ENCODE data around the gene LMBR1L.
"Not testable (repeated sequence)": the region's sequence is repeated elsewhere in the genome, so short reads cannot be mapped to it uniquely, and the experiment has no call there.

Gene LMBR1L

GRCh38 chr12:49069507-49070346 is 40.9 kb downstream of the LMBR1L start, which contains the start of gene RHEBL1:
Gene RHEBL1 (minus strand): TSS chr12:49069979. CDS start chr12:49069785, 194 bp downstream.
- Histone ChIP-seq H3K9ac (ENCODE audit: low read depth, low read length) (peak within 1 kb of the TSS; percentile 62), H3K36me3 (ENCODE audit: control insufficient read depth, insufficient read depth, low read length) (no peaks in the 10 kb centered on the region), H3K27me3 (ENCODE audit: control insufficient read depth, insufficient read depth, low read length) (peaks cover 25% of the 10 kb centered on the region), H3K4me1 (ENCODE audit: control insufficient read depth, insufficient read depth, low read length) (peaks cover 5% of the 10 kb centered on the region), H3K9me3 (ENCODE audit: control insufficient read depth, insufficient read depth, low read length) (no peaks in the 10 kb centered on the region), H3K4me3 (ENCODE audit: low read depth, low read length) (peak within 1 kb of the TSS; percentile 82)

DNA sequence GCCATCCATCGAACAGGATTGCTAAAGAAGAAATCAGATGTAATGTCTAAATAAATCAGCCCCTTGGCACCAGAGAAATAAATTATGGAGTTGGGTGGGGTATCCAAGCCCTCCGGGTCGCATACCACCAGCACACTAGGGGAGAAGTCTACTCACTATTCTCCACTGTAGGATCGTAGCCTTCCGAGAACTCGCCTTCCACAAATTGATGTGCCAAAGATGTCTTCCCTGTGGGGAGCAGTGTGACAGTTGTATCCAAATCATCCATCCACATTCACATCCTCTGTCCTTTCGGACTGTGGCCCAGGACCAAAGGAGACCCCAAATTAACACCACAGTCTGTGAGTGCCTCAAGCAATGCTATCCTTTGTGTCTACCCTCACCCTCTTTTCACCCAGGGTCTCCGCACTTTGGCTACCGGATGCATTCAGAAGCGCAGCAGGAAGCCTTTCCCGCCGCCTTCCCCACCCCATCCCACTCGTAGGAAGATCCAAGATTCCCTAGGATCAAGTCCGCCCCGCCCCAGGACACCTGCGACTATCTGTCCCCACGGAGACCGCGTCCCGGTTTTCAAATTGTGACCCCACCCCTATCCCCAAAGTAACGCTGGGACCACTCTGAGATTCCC is 41.7 kb downstream of the LMBR1L start:
- Histone ChIP-seq H3K4me3 (ENCODE audit: low read depth, low read length) (peak overlapping the region; percentile 82), H3K4me1 (ENCODE audit: control insufficient read depth, insufficient read depth, low read length) (peaks cover 5% of the 10 kb centered on the region), H3K9ac (ENCODE audit: low read depth, low read length) (peak overlapping the region; percentile 62), H3K36me3 (ENCODE audit: control insufficient read depth, insufficient read depth, low read length) (no peaks in the 10 kb centered on the region), H3K27me3 (ENCODE audit: control insufficient read depth, insufficient read depth, low read length) (peaks cover 25% of the 10 kb centered on the region), H3K9me3 (ENCODE audit: control insufficient read depth, insufficient read depth, low read length) (no peaks in the 10 kb centered on the region)

DNA sequence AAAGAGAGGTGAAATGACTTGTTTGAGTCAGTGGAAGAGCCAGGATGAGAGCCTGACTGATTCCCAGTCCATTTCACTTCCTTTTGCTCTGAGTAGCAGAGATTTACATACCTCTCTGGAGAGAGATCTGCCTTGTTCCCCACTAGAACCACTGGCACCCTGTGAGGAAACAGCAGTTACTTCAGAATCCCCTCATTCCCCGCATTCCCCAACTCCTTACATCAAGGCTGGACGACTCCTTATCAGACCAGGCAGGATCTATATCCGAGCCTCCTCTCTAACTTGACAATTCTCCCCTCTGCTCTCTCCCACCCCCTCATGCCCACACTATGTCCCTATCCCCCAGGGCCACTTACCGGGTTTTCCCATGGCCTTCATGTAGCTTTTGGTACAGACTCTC is 44.5 kb downstream of the LMBR1L start:
- Histone ChIP-seq H3K9ac (ENCODE audit: low read depth, low read length) (no peak overlapping the region), H3K4me1 (ENCODE audit: control insufficient read depth, insufficient read depth, low read length) (peaks cover 5% of the 10 kb centered on the region), H3K36me3 (ENCODE audit: control insufficient read depth, insufficient read depth, low read length) (no peaks in the 10 kb centered on the region), H3K27me3 (ENCODE audit: control insufficient read depth, insufficient read depth, low read length) (peaks cover 20% of the 10 kb centered on the region), H3K4me3 (ENCODE audit: low read depth, low read length) (no peak overlapping the region), H3K9me3 (ENCODE audit: control insufficient read depth, insufficient read depth, low read length) (no peaks in the 10 kb centered on the region)

DNA sequence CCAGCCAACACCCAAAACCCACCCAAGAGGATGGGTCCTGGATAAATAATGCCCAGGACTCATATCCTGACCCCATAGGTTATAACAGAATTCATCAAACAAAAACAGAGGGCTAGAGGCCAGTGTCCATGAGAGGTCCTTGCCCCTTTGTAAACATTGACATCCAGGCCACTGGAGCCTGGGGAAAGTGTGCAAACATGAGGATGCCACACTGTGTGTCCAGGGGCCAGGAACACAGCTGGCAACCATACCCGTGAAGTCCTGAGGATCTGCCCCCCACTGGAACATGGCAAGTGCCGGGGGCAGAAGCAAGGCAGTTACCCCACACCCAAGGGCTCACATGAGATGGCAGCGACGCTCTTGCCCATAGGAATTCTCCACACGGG is 45.9 kb downstream of the LMBR1L start:
- no peaks in the 10 kb centered on the region for H3K9me3 ChIP-seq (ENCODE audit: control insufficient read depth, insufficient read depth, low read length)
- no peak overlapping the region for H3K9ac ChIP-seq (ENCODE audit: low read depth, low read length)
- H3K27me3 ChIP-seq (ENCODE audit: control insufficient read depth, insufficient read depth, low read length), result peaks cover 15% of the 10 kb centered on the region
- H3K36me3 ChIP-seq (ENCODE audit: control insufficient read depth, insufficient read depth, low read length), result peaks cover 5% of the 10 kb centered on the region
- H3K4me1 ChIP-seq (ENCODE audit: control insufficient read depth, insufficient read depth, low read length), result no peaks in the 10 kb centered on the region
- H3K4me3 ChIP-seq (ENCODE audit: low read depth, low read length), result no peak overlapping the region

- not testable (repeated sequence) for H3K9ac ChIP-seq (ENCODE audit: low read depth, low read length); H3K9me3 ChIP-seq (ENCODE audit: control insufficient read depth, insufficient read depth, low read length); H3K27me3 ChIP-seq (ENCODE audit: control insufficient read depth, insufficient read depth, low read length); H3K36me3 ChIP-seq (ENCODE audit: control insufficient read depth, insufficient read depth, low read length); H3K4me3 ChIP-seq (ENCODE audit: low read depth, low read length)
- peaks cover 13% of the 10 kb centered on the region for H3K4me1 ChIP-seq (ENCODE audit: control insufficient read depth, insufficient read depth, low read length)
These were observed 48.7 kb downstream of the LMBR1L start for GRCh38 chr12:49061916-49062315.

- H3K27me3 ChIP-seq (ENCODE audit: control insufficient read depth, insufficient read depth, low read length), result no peaks in the 10 kb centered on the region
- H3K4me3 ChIP-seq (ENCODE audit: low read depth, low read length), result peak overlapping the region; percentile 85
- peaks cover 16% of the 10 kb centered on the region for H3K4me1 ChIP-seq (ENCODE audit: control insufficient read depth, insufficient read depth, low read length)
- no peaks in the 10 kb centered on the region for H3K9me3 ChIP-seq (ENCODE audit: control insufficient read depth, insufficient read depth, low read length)
- peaks cover 5% of the 10 kb centered on the region for H3K36me3 ChIP-seq (ENCODE audit: control insufficient read depth, insufficient read depth, low read length)
- peak overlapping the region; percentile 97 for H3K9ac ChIP-seq (ENCODE audit: low read depth, low read length)
These were observed 49.4 kb downstream of the LMBR1L start for GRCh38 chr12:49061157-49061650.

DNA sequence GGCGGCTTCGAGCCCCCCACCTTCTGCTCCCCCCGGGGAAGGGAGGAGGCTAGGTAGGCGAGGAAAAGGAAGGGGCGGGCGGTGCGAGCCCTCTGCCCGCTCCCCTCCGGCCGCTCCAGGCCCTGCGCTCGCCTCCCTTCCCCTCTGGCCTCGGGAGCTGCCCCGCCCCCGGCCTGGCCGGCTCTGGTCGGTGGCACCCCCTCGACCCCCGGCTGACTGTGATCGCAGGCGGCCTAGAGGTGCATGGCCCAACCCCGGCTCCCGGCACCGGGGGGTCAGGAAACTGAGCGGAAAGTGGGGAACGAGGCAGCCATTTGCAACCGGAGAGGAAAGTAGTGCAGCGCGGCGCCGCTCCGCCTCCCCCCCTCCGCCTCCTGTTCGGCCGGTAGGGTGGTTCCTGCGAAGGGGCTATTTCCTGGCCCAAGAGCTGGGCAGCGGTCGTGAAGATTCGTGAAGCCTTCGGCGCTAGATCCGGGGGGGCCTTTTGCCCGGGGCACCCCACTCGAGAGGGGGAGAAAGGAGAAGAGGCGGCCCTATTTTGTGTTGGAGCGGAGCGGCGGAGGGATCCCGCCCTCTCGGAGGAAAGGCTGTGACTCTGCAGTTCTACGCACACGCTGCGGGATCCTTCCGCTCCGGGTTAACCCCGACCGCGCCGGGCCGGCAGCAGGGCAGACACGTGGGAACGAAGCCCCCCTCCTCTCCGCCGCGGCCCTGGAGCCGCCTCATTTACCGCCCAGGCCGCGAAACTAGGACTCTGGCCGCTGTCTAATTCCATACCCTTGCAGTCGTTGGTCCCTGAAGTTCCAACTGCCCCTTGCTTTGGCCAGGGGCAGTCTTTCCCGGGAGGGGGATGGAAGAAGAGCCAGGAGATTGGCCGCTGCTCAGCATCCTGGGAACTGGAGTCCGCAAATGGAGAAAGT is 50.1 kb downstream of the LMBR1L start, which contains the start of gene KMT2D:
Gene KMT2D, minus strand, starts transcription at position 558 of the 920 bp plus-strand sequence. CDS start 5,470 bp downstream, outside the sequence.
- peak within 1 kb of the TSS; percentile 85 for H3K4me3 ChIP-seq (ENCODE audit: low read depth, low read length)
- no peaks in the 10 kb centered on the region for H3K9me3 ChIP-seq (ENCODE audit: control insufficient read depth, insufficient read depth, low read length)
- H3K27me3 ChIP-seq (ENCODE audit: control insufficient read depth, insufficient read depth, low read length), result no peaks in the 10 kb centered on the region
- peaks cover 23% of the 10 kb centered on the region for H3K4me1 ChIP-seq (ENCODE audit: control insufficient read depth, insufficient read depth, low read length)
- peaks cover 5% of the 10 kb centered on the region for H3K36me3 ChIP-seq (ENCODE audit: control insufficient read depth, insufficient read depth, low read length)
- H3K9ac ChIP-seq (ENCODE audit: low read depth, low read length), result peak within 1 kb of the TSS; percentile 97

- peak overlapping the region; percentile 85 for H3K4me3 ChIP-seq (ENCODE audit: low read depth, low read length)
- peaks cover 23% of the 10 kb centered on the region for H3K4me1 ChIP-seq (ENCODE audit: control insufficient read depth, insufficient read depth, low read length)
- H3K9ac ChIP-seq (ENCODE audit: low read depth, low read length), result peak overlapping the region; percentile 97
- no peaks in the 10 kb centered on the region for H3K9me3 ChIP-seq (ENCODE audit: control insufficient read depth, insufficient read depth, low read length)
- H3K27me3 ChIP-seq (ENCODE audit: control insufficient read depth, insufficient read depth, low read length), result no peaks in the 10 kb centered on the region
- H3K36me3 ChIP-seq (ENCODE audit: control insufficient read depth, insufficient read depth, low read length), result peaks cover 5% of the 10 kb centered on the region
These were observed 51.1 kb downstream of the LMBR1L start for GRCh38 chr12:49059299-49060171.

DNA sequence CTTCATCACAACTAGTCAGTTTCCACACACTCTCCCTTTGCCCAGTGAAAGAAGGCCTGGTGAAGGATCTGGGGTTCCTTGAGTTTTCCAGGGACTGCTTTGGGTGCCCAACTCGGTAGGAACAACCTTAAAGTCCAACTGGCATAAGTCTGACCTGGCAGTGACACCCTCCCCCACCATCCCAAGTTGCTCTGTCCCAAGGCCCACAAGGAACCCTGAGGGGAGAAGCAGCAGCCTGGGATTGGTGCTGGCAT is 51.7 kb downstream of the LMBR1L start:
- peaks cover 10% of the 10 kb centered on the region for H3K36me3 ChIP-seq (ENCODE audit: control insufficient read depth, insufficient read depth, low read length)
- H3K4me3 ChIP-seq (ENCODE audit: low read depth, low read length), result peak overlapping the region; percentile 85
- no peaks in the 10 kb centered on the region for H3K27me3 ChIP-seq (ENCODE audit: control insufficient read depth, insufficient read depth, low read length)
- no peaks in the 10 kb centered on the region for H3K9me3 ChIP-seq (ENCODE audit: control insufficient read depth, insufficient read depth, low read length)
- H3K4me1 ChIP-seq (ENCODE audit: control insufficient read depth, insufficient read depth, low read length), result peaks cover 23% of the 10 kb centered on the region
- H3K9ac ChIP-seq (ENCODE audit: low read depth, low read length), result peak overlapping the region; percentile 97

GRCh38 chr12:49058366-49059044 is 52.1 kb downstream of the LMBR1L start:
- Histone ChIP-seq H3K36me3 (ENCODE audit: control insufficient read depth, insufficient read depth, low read length) (peaks cover 10% of the 10 kb centered on the region), H3K9me3 (ENCODE audit: control insufficient read depth, insufficient read depth, low read length) (no peaks in the 10 kb centered on the region), H3K4me1 (ENCODE audit: control insufficient read depth, insufficient read depth, low read length) (peaks cover 23% of the 10 kb centered on the region), H3K4me3 (ENCODE audit: low read depth, low read length) (peak overlapping the region; percentile 85), H3K9ac (ENCODE audit: low read depth, low read length) (peak overlapping the region; percentile 97), H3K27me3 (ENCODE audit: control insufficient read depth, insufficient read depth, low read length) (no peaks in the 10 kb centered on the region)

Measured in iPS-15b (cell line).